Activated CD8-positive, alpha-beta memory T cell treated with anti-CD3 and anti-CD28 coated beads for 48 hours (primary cell): ENCODE measurements around the gene RAB3B.
"Not testable (repeated sequence)": the region's sequence is repeated elsewhere in the genome, so short reads cannot be mapped to it uniquely, and the experiment has no call there.

Experiments
- DNase-seq, 3 experiments: peaks; one replicate each; pipeline ENCODE4 v3.0.0-alpha.2; 2020; ENCODE audit warnings: low read depth in 2 of 3, low spot score in 2 of 3

RAB3B gene

DNA sequence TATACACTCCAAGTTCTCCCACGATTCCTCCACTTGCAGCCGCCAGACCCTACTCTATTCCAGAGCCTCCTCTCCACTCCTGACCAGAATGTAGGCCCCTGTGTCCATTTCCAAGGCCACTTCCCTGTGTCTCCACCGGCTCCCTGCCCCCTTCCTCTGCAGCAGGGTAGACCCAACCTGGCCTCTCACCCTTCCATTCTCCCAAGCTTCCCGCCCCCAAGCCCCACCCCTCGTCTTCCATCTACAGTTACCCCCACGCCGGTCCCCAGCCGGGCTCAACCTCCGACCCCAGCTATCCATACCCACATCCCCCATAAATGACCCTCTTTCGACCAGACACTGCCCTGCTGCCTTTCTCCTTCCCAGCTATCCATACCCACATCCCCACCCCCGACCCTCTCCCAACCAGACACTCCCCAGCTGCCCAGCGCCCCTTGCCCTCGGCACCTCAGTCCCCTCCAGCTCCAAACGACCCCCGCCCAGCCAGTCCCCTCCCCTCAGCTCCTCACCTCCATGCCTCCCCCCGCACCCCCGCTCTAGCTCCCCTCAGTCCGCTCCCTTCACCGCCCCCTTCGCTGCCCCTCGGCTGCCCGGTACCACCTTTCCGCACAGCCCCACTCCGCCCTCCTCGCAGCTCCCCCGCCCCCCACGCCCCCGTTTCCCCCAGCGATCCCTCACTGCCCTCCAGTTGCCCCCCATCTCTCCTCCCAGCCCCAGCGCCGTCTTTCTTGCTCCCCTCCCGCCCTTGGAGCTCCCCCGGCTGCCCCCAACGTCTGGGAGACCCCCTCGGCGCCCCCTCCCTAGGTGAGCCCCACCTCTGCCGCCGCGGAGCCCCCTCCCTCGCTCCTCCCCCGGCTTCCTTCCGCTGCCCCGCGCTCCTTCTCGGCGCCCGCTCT lies 670 bp downstream of the RAB3B start:
- no peak for DNase-seq

DNA sequence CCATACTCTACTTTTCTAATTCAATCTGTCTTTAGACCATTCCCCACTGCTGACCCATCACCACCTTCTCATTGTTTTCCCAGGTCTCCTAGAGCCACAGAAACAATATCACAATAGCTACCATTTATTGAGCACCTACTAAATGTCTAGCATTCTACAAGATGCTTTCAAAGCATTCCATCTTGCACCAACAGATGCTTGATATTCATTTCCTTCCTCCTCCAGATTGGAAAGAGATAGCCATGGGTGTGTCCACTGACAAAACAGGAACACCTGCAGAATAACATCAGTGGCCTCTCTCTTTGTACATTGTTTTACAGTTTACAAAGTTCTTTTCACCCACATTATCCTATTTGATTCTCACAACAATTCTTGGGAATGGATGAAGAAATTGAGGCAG lies 2.2 kb downstream of the RAB3B start:
- DNase-seq: no peak

DNA sequence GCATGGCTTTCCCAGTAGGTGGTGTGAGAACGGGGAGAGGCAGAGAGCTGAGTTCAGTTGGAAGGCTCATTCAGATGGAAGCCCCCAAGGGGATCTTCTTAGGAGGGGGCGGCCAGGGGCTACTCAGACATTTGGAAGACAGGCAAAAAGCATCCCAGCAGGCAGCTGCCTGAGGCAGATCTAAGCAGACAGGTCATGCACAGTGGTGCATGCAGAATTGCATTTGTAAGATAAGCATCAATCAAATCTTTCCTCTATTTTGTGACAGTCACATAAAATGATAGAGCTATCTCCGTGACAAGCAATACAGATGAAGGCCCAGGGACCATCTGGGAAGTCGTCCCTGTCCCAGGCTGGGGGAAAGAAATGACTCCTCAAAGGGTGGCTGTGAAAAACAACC lies 3.8 kb downstream of the RAB3B start:
- no peak for DNase-seq

DNA sequence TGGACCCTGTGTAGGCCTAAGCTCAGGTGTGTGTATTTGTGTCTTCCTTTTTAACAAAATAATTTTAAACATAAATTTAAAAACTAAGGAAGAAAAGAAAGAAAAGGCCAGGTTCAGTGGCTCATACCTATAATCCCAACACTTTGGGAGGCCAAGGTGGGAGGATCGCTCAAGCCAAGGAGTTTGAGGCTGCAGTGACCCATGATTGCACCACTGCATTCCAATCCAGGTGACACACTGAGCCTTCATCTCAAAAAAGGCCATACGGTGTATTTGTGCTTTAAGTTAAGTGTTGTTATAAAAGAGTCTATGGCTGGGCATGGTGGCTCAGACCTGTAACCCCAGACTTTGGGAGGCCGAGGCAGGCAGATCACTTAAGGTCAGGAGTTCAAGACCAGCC lies 8.3 kb downstream of the RAB3B start:
- DNase-seq: no peak

DNA sequence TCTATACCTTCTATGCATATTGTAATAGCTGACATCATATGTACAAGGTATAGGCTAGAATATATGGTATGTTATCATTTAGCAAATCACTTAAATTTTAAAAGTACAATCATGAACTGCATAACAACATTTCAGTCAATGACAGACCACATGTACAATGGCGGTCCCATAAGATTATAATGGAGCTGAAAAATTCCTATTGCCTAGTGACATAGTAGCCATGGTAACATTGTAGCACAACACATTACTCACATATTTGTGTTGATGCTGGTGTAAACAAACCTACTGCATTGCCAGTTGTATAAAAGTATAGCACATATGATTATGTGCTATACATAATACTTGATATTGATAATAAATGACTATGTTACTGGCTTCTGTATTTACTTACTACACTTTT lies 8.9 kb downstream of the RAB3B start:
- DNase-seq: no peak

DNA sequence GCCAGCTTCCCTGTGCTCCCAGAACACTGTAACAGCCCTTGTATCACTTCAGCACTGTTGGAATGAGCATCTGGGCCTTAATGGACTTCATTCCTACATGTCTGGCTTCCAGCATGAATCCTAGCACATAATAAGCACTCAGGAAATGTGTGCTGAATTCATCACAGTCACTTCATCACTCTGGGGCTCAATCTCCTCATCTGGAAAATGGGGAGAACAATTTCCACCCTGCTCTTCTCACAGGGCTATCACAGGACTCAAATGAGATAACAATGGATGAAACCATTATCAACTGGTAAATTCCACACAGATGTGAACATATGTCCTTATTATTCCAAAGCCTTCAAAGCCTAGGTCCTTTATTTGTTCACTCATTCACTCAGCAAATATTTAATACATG lies 12.4 kb downstream of the RAB3B start:
- no peak for DNase-seq

DNA sequence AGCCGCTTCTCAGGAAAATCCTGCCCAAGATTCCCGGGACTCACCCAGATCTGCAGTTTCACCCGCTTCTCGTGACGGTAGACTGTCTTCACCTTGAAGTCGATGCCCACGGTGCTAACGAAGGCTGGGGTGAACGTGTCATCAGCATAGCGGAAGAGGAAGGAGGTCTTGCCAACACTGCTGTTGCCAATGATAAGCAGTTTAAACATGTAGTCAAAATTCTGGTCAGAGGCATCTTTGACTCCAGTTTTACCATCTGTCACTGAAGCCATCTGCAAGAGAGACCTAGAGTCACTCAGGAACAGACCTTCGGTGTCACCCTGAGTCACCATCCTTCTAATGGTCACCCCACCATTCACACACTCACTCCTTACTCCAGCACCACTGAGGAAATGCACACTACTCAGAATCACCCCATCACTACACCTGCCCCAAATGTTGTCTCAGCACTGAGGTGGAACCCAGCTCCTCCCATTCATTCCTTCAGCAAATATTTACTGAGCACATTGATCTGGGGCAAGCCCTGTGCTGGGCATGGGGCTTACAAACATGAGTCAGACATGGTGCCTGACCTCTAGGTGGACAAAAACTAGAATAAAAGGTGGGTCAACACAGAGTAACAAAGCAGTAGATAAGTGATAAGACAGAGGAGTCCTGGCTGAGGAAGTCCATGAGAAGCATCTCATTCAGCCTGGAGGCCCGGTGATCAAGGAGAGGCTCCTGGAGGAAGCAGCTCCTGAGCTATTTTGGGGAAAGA lies 13.5 kb downstream of the RAB3B start:
- DNase-seq: no peak

DNA sequence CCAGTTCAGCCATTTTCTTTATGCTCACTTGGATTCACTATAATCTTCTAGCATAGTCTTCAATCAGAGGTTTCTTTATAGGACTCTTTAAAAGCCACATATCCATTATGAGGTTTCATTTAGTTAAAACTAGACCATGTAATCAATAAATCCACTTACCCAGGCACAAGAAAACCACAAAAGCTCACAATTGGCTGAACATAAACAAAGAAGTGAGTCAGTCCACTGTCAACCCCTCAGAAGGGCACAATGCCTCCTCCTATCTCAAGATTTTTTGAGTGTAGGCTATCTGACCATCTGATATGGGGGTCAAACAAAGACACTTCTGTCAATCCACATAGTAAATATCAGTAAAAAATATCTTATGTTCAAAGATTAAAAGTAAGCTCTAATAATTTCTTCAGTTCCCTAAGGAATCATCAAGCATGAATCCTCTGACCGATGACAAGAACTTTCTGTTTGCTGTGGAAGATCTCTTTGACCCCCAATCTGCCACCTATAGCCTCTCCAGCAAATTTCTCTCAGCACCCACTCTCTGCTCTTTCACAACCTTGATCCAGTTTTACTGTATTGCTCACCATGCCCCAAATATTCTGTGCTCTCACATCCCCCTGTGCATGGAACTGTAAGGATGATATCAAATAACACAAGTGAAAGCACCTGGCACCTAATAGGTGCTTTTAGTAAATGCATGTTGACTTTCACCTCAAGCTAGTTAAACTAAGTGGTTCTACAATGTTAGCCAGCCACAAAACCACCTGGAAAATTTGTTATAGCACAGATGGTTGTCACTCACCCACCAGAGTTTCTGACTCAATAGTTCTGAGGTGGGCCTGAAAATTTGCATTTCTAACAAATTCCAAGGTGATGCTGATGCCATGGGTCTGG lies 16.7 kb downstream of the RAB3B start:
- no peak for DNase-seq

DNA sequence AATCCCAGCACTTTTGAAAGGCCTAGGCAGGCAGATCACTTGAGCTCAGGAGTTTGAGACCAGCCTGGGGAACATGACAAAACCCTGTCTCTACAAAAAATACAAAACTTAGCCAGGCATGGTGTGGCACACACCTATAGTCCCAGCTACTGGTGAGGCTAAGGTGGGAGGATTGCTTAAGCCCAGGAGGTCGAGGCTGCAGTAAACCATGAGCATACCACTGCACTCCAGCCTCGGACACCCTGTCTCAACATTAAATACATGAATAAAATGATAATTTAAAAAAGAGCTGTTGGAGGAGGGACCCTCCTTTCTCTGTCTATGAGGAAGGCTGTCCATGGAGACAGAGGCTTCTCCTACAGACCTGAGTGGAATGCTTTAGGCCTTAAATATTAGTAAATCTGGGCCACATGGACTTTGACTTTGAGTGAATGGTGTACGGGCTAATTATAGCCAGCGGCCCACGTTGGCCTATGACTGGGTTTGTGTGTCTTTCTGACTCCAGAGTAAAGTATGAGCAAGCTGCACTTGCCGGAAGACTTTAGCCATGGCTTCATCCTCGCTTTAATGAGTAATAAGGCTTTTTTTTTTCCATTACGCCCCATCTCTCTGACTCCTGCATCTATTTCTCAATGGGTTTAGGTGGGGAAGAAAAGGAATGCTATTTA lies 21.3 kb downstream of the RAB3B start:
- no peak for DNase-seq

DNA sequence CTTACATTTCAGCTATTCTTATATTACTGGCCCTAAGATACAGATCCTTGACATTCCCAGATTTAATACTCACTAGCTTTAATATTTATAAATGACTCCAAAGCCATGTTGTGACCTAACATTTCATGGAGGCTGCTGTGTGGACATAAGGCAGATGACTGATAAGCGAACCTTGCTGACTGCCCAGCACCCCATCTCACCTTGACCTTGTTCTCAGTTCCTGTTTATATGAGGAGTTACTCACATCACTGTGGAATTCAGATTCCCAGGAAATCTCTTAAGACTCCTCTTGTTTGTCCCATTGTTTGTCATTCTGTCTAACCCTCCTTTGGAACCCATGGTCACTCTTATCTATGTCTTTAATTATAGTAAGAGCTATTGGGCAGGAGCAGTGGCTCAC lies 21.9 kb downstream of the RAB3B start:
- no peak for DNase-seq

DNA sequence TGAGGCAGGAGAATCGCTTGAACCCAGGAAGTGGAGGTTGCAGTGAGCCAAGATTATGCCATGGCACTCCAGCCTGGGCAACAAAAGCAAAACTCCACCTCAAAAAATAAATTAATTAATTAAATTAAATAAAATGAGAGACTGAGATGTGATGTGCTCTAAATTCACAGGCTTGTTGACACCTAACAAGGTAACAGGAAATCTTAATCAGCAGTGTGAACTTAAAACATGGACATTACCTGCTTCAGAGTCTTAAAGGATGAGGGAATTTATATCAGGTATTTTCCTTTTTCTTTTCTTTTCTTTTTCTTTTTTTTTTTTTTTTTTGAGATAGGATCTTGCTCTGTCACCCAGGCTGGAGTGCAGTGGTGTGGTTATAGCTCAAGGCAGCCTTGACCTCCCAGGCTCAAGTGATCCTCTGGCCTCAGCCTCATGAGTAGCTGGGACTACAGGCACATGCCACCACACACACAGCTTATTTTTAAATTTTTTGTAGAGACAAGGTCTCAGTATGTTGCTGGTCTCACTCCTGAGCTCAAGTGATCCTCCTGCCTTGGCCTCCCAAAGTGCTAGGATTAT lies 23.2 kb downstream of the RAB3B start:
- DNase-seq: not testable (repeated sequence)

DNA sequence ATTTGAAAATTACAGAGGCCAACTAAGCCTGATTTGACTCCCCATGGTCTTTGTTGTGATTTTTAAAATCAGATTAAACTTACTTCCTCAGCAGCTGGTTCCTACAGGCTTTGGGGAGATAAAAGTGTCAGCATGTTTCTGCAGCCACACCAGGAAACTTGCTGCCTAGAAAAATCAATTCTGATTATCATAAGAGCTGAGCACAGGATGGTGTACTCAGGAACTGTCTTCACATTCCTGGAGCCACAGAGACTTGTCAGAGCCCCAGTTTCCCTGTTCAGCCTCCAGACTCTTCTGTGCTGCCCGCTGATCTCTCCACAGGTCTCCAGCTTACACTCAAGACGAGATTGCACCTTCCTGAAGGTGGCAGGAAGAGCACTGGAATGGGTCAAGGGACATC lies 23.9 kb downstream of the RAB3B start:
- no peak for DNase-seq

DNA sequence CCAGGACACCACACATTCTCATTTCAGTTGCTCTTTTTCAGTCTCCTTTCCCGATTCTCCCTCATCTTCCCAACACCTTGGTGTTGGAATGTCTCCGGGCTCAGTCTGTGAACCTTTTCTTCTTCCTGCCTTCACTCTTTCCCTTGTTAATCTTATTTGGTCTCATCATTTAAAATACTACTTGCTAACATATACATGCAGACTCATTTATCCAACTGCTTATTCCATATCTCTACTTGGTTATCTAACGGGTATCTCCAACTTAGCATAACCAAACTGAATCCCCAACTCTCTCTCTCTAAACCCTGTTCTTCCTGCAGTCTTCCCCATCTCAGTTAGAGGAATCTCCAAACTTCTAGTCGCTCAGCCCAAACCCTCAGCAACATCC lies 26.2 kb downstream of the RAB3B start:
- DNase-seq: no peak

DNA sequence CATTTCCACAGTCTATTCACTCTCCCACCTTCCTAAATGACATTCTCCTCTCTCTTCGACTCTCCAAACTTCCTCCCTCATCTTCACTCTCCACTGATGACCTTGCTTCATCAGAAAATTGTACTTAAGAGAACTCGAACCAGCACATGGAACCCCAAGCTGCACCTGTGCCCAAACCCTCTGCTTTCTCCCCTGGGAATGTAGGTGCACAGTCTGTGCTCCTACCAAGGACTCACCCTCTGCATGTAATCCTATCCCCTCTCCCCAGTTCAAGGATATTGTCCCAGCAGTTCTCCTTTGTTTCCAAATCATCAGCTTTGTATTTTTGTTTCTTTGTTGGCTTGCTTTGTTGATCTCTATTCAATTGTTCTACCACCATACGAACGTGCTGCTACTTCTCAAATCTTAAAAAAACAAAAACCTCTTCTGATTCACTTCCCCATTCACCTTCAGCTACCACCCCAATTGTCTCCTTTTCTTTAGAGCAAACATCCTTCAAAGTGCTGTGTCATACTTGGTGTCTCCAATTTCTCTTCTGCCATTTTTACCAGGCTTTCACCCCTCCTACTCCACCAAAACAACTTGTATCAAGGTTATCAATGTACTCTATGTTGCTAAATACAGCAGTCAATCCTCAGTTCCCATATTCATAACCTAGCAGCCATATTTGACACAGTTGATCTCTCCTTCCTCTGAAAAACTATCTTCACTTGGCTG lies 26.8 kb downstream of the RAB3B start:
- no peak for DNase-seq

DNA sequence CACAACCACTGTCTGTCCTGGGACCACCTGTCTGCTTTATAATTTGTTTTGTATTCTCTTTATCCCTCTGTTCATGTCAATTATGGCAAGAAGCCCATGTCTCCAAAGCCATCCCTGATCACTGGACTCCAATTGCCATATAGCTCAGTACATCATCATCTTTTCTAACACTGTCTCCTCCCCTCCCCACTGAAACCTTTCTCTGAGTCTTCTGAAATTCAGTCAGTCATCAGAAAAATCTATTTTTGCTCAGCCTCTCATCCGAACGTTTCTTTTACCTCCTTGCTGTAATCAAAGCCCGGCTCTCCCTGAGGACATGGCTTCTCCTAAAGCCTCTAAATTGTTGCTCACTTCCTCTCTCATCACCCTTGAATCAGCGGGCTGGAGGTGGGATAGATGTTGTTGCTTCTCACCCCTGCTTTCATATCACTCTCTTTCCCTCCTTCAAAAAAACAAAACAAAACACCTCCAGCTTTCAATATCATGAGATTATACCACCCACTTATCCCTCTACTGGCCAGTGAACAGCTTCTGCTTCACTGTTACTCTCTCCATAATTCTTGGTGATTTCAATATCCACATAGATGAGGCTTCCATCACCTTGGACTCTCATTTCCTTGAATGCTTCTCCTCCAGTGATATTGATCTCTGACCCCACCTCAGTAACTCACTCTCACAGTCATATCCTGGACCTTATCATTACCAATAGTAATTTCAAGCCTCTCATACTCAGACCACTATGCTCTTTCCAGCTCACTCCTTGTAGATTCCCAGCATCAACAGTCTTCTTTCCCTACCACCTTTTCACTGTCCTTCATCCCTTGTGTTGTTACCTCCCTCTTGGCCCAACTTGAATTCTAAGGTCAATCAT lies 27.8 kb downstream of the RAB3B start:
- no peak for DNase-seq

DNA sequence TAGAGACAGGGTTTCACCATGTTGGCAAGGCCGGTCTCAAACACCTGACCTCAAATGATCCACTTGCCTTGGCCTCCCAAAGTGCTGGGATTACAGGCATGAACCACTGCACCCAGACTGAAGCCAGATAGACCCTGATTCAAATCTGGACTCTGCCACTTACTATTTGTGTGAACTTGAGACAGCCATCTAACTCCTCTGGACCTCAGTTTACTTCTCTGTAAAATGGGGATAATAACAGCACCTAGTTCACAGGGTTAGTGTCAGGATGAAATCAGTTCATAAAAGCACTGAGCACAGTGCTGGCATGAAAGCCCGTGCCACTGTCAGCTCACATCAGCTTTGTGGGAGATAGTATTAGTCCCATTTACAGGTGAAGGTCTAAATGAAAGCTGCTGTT lies 28.5 kb downstream of the RAB3B start:
- DNase-seq: no peak

DNA sequence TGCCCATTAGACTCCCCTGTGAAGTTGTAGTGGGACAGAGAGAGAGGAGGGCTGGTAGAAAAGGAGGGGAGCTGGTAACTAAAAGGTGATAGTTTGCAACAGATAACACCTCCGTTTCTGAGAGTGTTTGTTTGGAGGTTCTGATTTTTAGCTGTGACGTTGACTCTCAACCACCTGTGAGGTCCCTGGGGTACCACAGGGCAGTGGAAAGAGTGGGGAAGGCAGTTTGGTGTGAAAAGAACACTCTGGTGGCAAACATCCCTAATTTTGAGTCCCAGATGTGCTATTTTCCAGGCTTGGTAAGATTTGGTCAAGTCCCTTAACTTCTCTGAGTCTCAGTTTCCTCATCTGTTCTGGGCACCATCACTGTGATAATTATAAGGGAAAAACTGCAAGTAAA lies 29.3 kb downstream of the RAB3B start:
- DNase-seq: no peak

DNA sequence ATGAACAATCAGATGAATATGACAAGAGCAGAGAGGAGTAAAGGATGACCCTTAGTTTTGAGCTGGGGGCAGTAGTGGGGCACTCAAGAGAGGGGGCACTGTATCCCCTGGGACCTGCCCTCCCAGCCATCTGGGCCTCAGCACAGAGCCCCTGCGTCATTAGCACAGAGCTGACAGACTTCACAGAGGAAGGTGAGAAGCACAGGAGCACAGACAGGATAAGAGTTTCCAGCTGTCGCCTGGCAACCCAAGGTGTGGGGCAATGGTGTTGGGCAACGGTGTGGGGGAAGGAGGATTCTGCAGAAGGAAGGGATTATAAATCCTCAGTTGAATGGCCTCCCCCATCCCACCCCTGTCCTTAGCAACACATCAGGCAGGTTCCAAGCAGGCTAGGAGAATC lies 30.2 kb downstream of the RAB3B start:
- DNase-seq: no peak

DNA sequence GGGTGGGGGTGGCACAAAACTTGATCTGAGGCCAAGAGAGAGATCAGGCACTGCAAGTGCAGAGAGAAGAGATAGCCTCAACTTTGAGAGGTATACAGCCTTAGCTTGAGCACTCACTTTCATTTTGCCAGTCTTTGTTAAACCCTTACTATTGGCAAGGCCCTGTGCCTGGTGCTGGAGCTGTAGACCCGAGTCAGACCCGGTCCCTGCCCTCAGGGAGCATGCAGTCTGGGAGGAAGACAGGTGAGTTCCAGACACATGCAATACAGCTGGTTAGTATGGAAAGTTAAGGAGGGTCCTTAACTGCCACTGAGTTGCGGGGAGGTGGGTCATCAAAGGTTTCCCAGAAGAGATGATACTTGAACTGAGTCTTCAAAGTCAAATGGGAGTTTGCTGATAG lies 31.7 kb downstream of the RAB3B start:
- DNase-seq: no peak
